ENCODE results near the gene PTPRE. TPM values are rescaled to one million over a fixed set of nuclear protein-coding genes. Genes with fewer than 3 reads are reported as not detected.

Gene PTPRE
- total RNA-seq, 1 experiment from 2014 or later: 0.70 TPM

- Histone ChIP-seq H3K4ac (ENCODE audit: low read depth, low read length) (no peak overlapping the region), H4K8ac (replicated peaks; ENCODE audit: insufficient read length, low read depth, low read length) (no peak overlapping the region), H2BK15ac (ENCODE audit: low read depth, low read length) (no peak overlapping the region), H3K23ac (ENCODE audit: insufficient read length, low read depth, low read length) (no peak overlapping the region), H4K91ac (ENCODE audit: insufficient read length, low read depth, low read length) (no peak overlapping the region), H3K27ac (ENCODE audit: insufficient read length, low read depth, low read length) (no peak overlapping the region), H3K4me2 (ENCODE audit: insufficient read depth, insufficient read length, low read length) (no peak overlapping the region), H2BK120ac (ENCODE audit: low read depth, low read length, poor library complexity, severe bottlenecking) (no peak overlapping the region), H3T11ph (ENCODE audit: low read length) (no peak overlapping the region), H3K23me2 (ENCODE audit: insufficient read length, low read depth, low read length, poor library complexity, severe bottlenecking) (no peaks in the 10 kb centered on the region), H2BK20ac (ENCODE audit: low read depth, low read length, poor library complexity, severe bottlenecking) (no peak overlapping the region), H3K14ac (ENCODE audit: insufficient read depth, low read length) (no peak overlapping the region), H2AK5ac (ENCODE audit: insufficient read length, low read length) (no peak overlapping the region), H2AFZ (ENCODE audit: low read length) (no peak overlapping the region), H3K4me1 (ENCODE audit: insufficient read depth, low read length) (no peaks in the 10 kb centered on the region), H3K9ac (ENCODE audit: extremely low read depth, insufficient read length, low read length) (no peak overlapping the region), H4K20me1 (ENCODE audit: control insufficient read depth, insufficient read depth, insufficient read length) (no peaks in the 10 kb centered on the region), H2BK12ac (ENCODE audit: insufficient read length, low read depth, low read length) (no peak overlapping the region), H3K56ac (ENCODE audit: insufficient read length, low read depth, low read length) (no peak overlapping the region), H3K18ac (ENCODE audit: insufficient read length, low read depth, low read length) (no peak overlapping the region), H2BK5ac (ENCODE audit: insufficient read length, low read length) (no peak overlapping the region), H4K5ac (ENCODE audit: insufficient read length, low read depth, low read length) (no peak overlapping the region), H3K79me2 (ENCODE audit: insufficient read depth, low read length) (no peaks in the 10 kb centered on the region), H3K27me3 (ENCODE audit: insufficient read depth, low read length) (no peaks in the 10 kb centered on the region), H3K79me1 (ENCODE audit: insufficient read depth, low read depth, low read length, poor library complexity, severe bottlenecking) (no peaks in the 10 kb centered on the region), H3K9me3 (ENCODE audit: control insufficient read depth, low read depth, low read length) (no peaks in the 10 kb centered on the region)
- no peak overlapping the region for H3K27ac Mint-ChIP-seq
- no peaks in the 10 kb centered on the region for H3K36me3 Mint-ChIP-seq (ENCODE audit: insufficient read depth in 1 of 3, low read depth in 3 of 3)
- no peaks in the 10 kb centered on the region for H3K27me3 Mint-ChIP-seq (ENCODE audit: low read depth)
- H3K4me1 Mint-ChIP-seq: peaks cover 3 to 7% of the 10 kb centered on the region in 2 experiments; a peak in 3 of 4 replicates
- TF ChIP-seq CTCF (conservative IDR thresholded peaks at IDR 0.05): no peak
- no peak overlapping the region for H3K4me3 Mint-ChIP-seq
- no CpG with 5 or more reads among the region's 4 CpGs for WGBS (ENCODE audit: extremely low coverage, insufficient read length, low lambda C conversion rate)
- no peak for DNase-seq
- no peaks in the 10 kb centered on the region for H3K9me3 Mint-ChIP-seq
Measured at GRCh38 chr10:127882801-127883459, 24.0 kb upstream of the PTPRE start.

Data from H9 (cell line).